HG03159 (cell line): ENCODE measurements around the gene NR6A1.

Source experiments
- ATAC-seq: cut with Tn5 transposase; IDR thresholded peaks from one replicate; pipeline ENCODE4 v1.9.1; 2021; ENCODE audit warnings: mild to moderate bottlenecking, moderate library complexity; ENCODE audit not compliant: unreplicated experiment

The NR6A1 gene

DNA sequence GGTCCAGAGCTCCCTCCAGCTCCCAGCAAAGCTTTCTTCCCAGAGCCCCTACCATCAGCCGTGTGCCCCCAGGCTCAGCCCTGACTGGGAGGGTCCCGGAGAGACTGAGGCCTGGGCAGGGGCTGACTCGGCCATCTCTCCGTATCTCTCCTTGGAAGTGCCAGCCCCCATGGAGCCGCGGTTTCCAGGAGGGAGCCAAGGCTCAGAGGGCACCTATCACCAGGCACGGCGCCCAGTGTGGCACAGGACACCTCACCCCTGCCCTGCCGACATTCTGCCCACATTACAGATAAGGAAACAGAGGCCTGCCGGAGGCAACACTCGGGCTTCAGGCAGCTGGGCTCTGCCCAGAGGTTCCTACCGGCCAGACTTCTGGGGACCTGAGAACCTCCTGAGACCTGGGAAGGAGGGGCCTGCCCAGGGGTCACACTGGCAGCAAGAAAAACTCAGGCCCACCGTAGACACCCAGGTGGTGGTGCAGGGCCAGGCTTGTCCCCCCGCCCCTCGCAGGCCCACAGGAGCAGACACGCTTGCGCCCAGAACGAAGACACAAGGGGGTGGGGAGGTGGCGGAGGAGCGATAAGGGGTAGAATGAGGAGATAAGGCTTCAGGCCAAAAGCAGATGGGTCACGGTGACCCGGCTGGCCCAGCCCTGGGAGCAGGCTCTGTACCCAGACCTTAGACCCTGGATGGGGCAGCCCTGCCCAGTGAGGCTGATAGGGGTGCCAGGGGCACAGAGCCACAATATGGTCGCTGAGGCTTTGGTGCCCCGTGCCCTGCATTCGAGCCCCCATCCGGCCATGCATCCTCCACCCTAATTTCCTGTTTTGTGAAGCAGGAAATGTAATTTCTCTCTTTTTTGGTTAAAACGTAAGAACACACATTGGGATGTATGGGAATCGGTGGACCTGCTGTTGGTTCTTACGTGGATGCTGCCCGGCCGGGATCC, 275.7 kb downstream of the NR6A1 start:
- ATAC-seq: no peak

DNA sequence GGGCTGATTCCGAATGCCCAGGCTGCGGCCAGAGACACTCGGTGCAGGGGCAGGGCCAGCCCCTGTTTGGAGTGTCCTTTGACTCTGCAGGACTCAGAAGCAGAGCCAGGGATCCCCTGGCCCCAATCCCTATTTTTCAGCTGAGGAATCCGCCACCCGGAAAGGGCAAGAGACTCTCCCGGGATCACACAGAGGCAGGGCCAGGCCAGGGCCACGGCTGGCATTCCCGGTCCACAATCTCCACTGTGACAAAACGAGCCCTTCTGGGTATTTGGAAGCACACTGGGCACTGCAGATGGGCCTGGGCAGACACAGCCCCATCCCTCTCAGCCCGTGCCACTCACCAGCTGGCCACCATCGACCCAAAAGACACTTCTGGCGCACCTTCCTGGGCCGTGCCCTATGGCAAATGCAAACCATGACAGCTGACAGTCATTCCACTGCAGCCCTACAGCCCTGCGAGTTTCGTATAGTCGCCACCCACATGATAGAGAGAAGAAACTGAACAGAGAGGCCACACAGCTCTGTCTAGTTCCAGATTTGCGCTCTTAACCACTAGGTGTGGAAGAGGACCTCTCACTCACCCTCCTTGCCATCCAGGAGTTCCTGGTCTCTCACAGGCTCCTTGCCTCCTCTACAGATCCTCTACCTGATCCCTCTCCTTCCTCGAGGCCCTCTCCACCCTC, 277.2 kb downstream of the NR6A1 start:
- ATAC-seq: no peak

DNA sequence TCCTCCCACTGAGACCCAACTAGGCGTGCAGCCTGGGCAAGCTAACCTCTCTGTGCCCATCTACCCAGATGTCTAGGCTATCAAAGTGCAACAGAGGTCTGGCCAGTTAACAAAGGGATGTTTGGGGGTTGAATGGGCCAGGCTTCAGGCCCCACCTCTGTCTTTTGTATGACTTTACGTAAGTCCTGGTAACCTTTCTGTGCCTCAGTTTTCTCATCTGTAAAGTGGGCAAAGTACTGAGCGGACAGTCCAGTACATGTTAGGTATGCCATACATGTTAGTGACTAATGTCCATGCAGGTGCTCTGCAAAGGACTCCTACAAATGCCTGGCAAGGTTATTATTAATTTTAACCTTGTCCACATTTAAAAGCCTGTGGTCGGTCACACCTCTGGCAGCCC, 277.9 kb downstream of the NR6A1 start:
- ATAC-seq: no peak

DNA sequence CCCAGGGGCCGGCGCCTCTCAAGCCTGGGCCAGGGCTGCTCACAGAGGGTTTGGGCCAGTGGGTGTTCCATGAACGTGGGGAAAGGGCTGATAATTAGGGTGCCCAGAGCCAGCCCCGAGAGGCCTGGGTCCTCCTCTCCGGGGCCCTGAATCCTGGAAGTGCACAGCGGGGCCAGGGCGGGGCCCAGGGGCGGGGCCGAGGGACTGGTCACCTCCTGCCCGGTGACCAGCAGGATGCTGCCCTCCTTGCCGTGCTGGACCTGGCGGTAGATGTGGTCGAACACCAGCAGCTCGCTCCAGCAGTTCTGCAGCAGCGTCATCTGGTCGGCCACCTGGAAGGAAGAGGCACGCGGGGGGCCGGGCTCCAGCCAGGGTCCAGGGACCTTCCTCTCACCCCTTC, 278.3 kb downstream of the NR6A1 start:
- no peak for ATAC-seq

DNA sequence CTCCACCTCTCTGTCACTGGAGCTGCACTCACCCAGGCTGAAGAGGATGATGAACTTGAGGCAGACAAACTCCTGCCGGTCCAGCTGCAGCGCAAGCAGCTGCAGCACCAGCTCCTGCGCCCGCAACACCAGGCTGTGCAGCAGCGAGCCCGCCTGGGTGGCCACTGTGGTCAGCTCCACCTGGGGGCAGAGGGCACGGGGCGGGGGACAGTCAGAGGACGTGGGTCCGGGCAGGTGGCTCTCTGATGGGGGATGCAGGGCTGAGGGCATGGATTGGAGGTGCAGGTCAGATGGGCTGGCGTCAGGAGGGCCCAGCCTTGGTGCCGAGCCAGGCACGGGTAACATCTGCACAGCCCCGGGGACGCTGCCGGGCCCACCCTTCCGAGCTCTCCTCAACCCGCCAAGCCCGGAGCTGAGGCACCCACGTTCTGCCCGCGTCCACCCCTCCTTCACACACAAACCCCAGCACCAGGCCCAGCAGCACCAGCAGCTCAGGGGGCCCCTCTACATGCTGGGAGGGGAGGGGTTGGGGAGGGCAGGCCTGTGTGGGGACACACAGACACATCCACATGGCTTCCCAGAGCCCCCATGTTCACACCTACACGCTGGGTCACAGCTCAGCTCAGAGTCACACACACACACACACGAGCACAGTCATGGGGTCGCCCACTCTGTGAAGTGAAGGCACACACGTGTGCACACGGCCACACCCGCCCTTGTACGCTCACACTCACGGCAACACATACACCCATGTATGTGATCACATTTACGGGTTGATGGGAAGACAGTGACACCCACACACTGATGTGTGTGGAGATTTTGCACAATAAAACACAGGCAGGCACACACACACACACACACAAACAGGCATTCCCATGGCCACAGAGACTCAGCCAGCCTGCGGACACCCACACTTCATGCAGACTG, 279.8 kb downstream of the NR6A1 start:
- no peak for ATAC-seq

DNA sequence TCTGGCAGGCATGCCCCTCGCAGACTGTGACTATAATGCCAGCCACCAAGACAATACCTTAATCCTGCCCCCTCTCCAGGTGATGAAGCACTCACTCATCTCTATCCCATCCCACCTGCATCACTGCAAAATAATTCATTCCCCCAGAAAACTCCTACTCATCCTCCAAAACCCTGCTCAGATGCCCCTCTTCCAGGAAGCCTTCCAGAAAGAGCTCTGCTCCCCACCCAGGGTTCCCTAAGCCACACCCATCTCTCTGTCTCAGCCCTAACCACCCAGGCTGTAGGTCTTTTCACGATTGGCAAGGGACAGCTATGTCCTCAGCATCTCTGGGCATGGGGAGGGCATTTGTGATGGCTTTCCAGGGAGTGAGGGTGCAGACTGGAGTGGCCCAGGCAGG, 281.1 kb downstream of the NR6A1 start:
- no peak for ATAC-seq

DNA sequence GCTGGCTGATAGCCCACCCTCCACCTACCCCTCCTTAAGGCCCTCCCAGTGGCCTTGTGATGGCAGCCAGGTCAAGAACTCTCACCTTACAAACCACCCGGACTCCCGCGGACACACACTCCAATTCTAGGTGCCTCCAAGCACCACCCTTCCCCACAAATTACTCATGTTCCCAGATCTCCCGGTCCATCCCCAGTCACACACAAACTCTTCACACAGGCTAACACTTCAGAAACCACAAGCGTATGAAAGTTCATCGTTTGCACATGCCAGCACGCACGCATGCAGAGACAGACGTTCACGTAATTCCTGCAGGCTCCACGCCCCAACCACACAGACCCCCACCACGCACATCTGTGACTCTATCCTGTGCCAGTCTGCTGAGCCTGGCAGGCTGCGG, 281.9 kb downstream of the NR6A1 start:
- ATAC-seq: no peak

DNA sequence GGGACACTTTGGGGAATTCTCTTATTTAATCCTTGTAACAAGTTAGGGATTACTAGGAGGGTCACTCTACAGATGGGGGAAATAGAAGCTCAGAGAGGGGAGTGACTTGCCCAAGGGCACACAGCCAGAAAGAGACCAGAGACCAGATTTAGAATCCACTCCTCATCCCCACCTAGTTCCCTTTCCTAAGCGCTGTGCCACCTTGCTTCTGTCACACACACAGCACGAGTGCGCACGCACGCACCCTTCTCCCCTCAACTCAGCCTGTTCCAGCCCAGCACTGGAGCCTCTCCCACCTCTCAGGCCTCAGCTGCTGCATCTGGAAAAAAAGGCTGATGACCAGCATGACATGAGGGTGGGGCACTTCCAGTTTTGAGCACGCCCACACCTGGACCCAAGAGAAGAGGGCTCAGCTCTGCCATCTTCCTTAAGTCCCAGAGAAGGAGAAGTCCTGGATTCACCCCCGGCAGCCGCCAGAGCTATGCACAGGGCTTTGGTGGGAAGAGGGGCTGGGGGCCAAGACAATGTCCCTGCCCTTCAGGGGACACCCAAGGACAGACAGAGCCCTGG, 282.4 kb downstream of the NR6A1 start:
- no peak for ATAC-seq

DNA sequence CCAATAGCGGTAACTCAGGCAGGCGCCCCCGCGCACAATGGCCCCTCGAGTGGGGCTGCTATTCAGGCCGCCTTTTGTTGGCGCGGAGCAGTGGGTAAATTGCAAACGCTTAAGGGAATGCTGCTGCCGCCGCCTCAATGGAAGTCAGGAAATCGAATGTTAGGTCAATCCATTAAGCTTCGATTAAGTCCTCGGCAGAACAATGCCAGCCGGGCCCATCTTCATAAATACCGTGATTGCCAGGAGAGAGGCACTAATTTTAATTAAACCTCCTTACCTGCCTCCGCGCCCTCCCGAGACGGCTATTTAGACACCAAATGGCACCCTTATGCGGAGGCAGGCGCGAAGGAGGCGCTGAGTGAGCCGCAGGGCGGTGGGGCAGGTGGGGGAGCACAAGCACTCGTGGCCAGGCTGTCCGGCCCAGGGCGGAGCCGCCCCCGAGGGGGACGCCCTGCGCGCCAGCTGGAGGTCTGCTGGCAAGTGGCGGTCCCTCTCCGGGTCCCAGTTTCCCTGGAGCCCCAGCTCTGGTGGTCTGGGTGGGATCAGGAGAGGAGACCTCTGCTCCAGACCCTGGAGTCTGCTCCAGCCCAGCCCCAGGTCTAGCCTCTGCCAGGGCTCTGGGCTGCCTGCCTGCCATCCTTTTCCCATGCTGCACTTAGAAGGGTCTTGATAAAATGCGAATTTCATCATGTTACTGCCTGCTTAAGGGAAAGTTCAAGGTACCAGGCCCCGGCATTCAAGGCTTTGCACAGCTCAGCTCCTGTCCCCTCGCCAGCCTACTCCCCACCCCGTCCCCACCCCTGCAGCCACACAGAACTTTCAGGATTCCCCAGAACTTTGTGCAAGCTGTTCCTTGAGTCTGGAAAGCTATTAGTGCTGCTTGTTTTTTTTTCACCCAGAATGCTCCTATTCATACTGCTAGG, 283.6 kb downstream of the NR6A1 start:
- ATAC-seq: no peak

DNA sequence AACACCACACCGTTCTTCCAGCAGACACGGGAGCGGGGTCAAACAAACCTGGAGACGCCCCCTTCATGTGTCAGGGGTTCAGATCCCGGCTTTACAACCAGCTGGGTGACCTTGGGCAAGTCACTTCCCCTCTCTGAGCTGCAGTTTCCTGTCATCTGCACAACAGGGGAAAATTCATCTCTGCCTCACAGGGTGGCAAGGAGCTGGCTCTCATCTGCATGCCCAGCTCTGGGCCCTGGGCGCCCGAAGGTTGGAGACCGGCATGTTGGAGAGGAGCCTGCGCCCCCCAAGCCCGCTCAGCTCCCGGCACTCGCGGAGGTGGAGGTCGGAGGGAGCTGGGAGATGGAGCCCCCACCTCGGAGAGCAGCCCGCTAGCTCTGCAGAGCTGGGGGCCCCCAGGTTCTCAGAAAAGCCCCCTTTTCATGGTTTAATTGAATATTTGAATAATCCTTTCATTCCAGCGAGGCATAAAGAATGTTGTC, 284.3 kb downstream of the NR6A1 start:
- ATAC-seq: no peak

DNA sequence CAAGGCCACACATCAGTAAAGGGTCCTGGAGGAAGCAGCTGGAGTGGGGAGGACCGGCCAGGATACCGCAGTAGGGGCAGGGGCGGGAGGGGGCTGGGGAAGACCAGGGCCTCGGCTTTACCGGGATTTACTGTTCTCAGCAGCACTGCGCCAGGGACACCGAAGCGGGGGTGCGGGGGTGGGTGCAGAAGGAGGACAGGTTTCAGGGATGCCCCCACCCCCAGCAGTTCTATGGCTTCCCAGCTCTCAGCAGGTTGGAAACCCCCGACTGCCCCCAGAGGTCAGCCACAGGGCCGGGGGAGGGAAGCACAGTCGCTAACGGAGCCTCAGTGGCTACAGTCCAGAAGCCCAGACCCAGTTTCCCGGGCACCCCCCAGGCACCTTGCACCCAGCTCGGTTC, 285.2 kb downstream of the NR6A1 start:
- ATAC-seq: no peak

DNA sequence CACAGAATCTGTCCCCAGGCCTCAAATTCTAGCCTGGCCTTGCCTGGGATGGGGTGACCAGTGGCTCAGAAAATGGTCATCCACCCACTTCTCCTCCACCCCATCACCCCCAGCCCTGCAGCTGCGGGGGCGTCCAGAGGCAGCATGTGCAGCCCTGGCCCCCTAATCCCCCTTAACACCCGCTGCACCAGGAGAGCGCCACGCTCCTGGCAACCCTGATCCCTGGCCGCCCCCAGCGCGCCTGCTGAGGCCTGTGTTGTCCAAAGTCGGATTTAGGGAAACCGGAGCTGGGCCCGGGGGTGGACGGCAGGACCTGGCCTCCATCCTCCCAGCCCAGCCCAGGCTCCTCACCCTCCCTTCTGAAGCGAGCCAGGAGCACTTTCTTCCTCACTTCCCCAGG, 285.9 kb downstream of the NR6A1 start:
- no peak for ATAC-seq

DNA sequence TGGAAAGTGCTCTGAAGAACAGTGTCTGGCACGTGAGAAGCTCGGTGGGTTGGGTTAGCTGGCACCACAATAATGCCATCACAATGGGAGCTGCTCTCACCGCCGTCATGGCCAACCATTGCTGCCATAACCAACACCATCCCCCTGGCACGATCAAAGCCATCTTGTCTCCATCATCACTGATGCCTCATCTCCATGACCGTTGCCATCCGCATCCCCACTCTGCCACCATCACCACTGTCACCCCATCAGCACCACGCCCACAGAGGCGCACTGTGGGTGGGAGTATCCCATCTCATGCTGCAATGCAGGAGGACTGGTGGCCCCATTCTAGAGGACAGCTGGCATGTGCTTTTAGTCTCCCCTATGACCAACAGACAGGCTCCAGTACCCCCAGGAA, 287.6 kb downstream of the NR6A1 start:
- ATAC-seq: no peak

DNA sequence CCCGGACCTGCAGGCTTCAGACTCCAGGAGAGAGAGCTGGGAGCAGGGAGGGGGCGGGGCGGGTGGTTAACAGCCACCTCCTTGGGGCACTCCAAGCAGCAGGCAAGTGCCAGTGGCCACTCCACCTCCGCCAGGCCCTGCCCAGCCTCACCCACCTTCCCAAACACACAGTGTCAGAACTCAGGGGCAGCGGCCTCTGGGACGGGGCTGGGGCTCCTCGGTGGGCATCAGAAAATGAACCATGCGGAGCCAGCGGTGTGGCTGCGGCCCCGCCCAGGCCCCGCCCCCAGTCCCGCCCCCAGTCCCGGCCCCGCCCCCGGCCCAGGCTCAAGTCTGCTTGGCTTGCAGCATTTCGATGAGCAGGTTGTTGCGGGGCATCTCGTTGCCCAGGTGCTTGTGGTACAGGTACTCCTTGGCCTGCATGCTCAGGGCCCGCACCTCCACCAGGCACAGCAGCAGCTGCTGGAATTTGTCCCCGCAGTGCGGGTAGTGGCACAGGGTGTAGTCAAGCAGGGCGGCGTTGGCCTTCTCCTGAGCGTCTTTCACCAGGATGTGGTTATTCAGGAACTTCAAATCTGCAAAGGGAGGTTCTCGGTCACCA, 288.6 kb downstream of the NR6A1 start:
- ATAC-seq: no peak

DNA sequence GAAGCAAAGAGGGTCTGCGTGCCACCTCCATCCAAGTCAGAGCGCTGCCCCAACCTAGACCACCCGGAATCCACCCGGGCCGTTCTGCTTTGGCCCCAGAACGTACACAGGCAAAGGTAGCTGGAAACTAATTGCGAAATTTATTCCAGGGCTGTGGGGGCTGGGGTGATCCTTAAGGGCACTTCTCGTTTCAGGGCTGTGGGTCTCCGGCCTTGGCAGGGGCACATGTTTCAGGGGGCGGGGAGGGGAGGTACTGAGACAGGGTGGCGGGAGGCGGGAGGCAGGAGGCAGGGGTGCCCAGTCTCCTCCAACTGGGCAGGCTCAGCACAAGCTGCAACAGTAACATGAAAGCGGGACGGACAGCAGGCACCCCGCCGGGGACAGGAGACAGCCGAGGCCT, 290.0 kb downstream of the NR6A1 start:
- ATAC-seq: no peak

DNA sequence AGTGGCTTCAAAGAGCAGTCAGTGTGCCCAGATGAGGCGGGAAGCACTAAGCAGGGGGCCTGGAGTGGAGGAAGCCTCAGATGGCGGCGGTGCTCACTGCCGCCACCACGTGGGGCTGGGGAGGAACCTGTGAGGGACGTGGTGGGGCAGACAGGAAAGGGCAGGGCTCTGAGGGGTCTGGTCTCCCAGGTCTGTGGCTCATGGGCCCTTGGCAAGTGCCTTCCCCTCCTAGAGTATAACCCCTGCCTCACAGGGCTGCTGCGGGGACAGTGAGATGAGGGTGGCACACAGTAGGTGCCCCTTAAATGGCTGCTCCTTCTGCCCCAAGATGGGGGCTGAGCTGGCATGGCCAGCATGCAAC, 290.5 kb downstream of the NR6A1 start:
- no peak for ATAC-seq

DNA sequence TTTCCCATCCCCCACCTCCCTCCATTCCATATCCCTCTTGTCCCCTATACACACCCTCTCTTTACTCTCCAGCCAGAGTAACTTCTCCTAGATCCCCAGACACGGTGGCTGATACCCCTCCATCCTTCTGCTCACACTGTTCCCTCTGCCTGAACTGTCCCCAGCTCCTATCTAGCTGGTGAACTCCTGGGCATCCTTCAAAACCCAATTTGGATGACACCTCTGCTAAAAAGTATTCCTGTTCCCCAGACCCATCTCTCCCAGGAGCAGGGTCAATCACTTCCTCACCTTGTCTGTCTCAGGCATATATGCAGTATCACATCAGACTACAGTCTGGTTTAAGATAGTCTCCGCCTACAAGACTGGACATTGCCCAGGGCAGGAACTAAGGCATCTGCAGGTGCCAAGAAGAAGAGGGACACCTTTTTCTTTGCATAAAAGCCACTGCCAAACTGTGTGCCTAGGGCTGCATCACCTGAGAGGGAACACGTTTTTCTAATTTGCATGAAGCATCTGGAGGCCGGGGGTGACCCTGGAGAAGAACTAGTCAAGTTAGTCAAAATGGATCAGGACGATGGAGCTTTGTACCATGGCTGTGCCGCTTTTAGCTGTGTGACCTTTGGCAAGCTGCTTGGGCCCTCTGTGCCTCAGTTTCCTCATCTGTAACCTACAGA, 291.0 kb downstream of the NR6A1 start:
- ATAC-seq: no peak

DNA sequence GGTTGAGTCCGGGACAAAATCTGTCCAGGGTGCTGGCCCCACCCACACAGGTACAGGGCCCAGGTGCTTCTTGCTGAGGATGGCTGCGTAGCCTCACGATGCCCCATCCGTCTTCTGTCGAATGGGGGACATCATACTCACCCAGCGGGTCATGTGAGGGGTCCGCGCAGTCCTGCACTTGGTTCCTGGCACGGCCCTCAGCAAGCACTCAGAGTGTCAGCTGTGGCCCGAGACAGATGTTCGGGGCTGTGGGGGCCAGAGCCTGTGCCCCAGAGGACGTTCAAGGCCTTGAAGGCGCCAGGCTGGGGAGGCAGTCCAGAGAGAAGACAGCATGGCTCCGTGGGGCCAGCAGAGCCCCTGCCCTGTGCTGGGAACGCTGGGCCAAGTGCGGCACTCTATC, 291.7 kb downstream of the NR6A1 start:
- no peak for ATAC-seq

DNA sequence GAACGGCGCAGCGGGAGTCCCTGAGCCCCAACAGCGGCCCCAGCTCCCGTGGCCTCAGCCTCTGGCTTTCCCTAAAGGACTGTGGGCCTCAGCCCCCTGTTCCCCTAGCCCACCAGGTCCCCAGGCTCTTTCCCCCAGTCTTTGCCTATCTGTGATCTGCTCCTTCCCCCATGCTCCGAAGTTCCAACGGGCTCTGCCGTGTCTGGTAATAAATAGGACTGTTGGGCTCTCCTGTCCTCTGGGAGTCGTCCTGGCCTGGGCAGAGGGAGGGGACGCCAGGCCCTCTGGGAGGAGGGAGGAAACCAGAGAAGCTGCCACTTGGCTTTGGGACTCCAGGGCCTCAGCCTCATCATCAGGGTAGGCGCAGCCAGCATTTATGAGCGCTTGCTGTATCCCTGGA, 292.8 kb downstream of the NR6A1 start:
- no peak for ATAC-seq
